Cardiac septum (tissue), 1 donor: Measurements from ENCODE around the gene IL20RB. TPM values are rescaled to one million over a fixed set of nuclear protein-coding genes. Genes with fewer than 3 reads are reported as not detected.
"Not testable (repeated sequence)": the region's sequence is repeated elsewhere in the genome, so short reads cannot be mapped to it uniquely, and the experiment has no call there.

Experiments
- DNase-seq: peaks from one replicate; pipeline ENCODE4 v3.0.0-alpha.2; 2020; ENCODE audit warnings: low spot score
- intact Hi-C: fragments of 100-400 bp; cut with DNase I; formaldehyde crosslinking; loops from one replicate; pipeline ENCODE4 v1.14.0; 2022
- total RNA-seq: library from RNA; stranded (reverse); fragmentation: NEBNext Ultra II Directional; extraction: Animal tissue kit (Norgen Biotek cat#: 25700); gene quantifications from one replicate; pipeline ENCODE4 v1.2.1, GENCODE V29; 2021
- donor health status: DM: no; HTN: no; CAD: no.

IL20RB gene
- total RNA-seq, 1 donor from 2014 or later = 0.70 TPM

- intact Hi-C loops = no loop called here
- DNase-seq = no peak
Measured at GRCh38 chr3:136939489-136939888, 18.3 kb upstream of the IL20RB start.

GRCh38 chr3:136942803-136943202, 15.0 kb upstream of the IL20RB start:
- intact Hi-C loops = no loop called here
- DNase-seq = no peak

GRCh38 chr3:136943436-136943835, 14.3 kb upstream of the IL20RB start:
- intact Hi-C loops = no loop called here

GRCh38 chr3:136946978-136947377, 10.8 kb upstream of the IL20RB start:
- DNase-seq = no peak
- intact Hi-C loops = no loop called here

More at GRCh38 chr3:136943436-136943835, 14.3 kb upstream of the IL20RB start:
- DNase-seq = no peak

GRCh38 chr3:136947477-136947876, 10.3 kb upstream of the IL20RB start:
- intact Hi-C loops = no loop called here
- DNase-seq = no peak

GRCh38 chr3:136949146-136949545, 8.6 kb upstream of the IL20RB start:
- intact Hi-C loops = no loop called here
- DNase-seq = no peak

GRCh38 chr3:136949708-136950107, 8.1 kb upstream of the IL20RB start:
- intact Hi-C loops = loop anchor here (5.0 kb wide), 1 partner anchor 63 kb away; no protein-coding TSS in a partner anchor
- DNase-seq = no peak

GRCh38 chr3:136950623-136951022, 7.2 kb upstream of the IL20RB start:
- DNase-seq = no peak
- intact Hi-C loops = loop anchor here (5.0 kb wide), 1 partner anchor 62 kb away; no protein-coding TSS in a partner anchor

- DNase-seq = no peak
- intact Hi-C loops = loop anchor here (5.0 kb wide), 1 partner anchor 60 kb away; no protein-coding TSS in a partner anchor
Measured at GRCh38 chr3:136952292-136952691, 5.5 kb upstream of the IL20RB start.

- intact Hi-C loops = loop anchor here (5.0 kb wide), 1 partner anchor 58 kb away; no protein-coding TSS in a partner anchor
- no peak for DNase-seq
Measured at GRCh38 chr3:136954251-136954650, 3.5 kb upstream of the IL20RB start.

- DNase-seq = no peak
- intact Hi-C loops = loop anchor here (5.0 kb wide), 1 partner anchor 57 kb away; no protein-coding TSS in a partner anchor
Measured at GRCh38 chr3:136954980-136955780, 2.6 kb upstream of the IL20RB start.

GRCh38 chr3:136955813-136956212, 2.0 kb upstream of the IL20RB start:
- intact Hi-C loops = no loop called here
- no peak for DNase-seq

- intact Hi-C loops = no loop called here
Measured at GRCh38 chr3:136956971-136957370, 812 bp upstream of the IL20RB start.

GRCh38 chr3:136958939-136959338, 1.2 kb downstream of the IL20RB start:
- DNase-seq = no peak
- intact Hi-C loops = no loop called here

More at GRCh38 chr3:136956971-136957370, 812 bp upstream of the IL20RB start:
- DNase-seq = no peak

GRCh38 chr3:136959599-136959998, 1.8 kb downstream of the IL20RB start:
- DNase-seq = no peak
- intact Hi-C loops = no loop called here

GRCh38 chr3:136960838-136961836, 3.4 kb downstream of the IL20RB start:
- intact Hi-C loops = no loop called here

GRCh38 chr3:136962927-136963326, 5.1 kb downstream of the IL20RB start:
- no peak for DNase-seq
- intact Hi-C loops = no loop called here

More at GRCh38 chr3:136960838-136961836, 3.4 kb downstream of the IL20RB start:
- DNase-seq = no peak

- DNase-seq, intact Hi-C loops: not testable (repeated sequence)
Measured at GRCh38 chr3:136969539-136969938, 11.8 kb downstream of the IL20RB start.

GRCh38 chr3:136973352-136973751, 15.6 kb downstream of the IL20RB start:
- intact Hi-C loops = no loop called here
- DNase-seq = no peak

GRCh38 chr3:136974670-136975069, 16.9 kb downstream of the IL20RB start:
- intact Hi-C loops = no loop called here

More at GRCh38 chr3:136974670-136975069, 16.9 kb downstream of the IL20RB start:
- DNase-seq = no peak
